Measurements from ENCODE around the gene CCBE1.
"Not testable (repeated sequence)": the region's sequence is repeated elsewhere in the genome, so short reads cannot be mapped to it uniquely, and the experiment has no call there.

Gene CCBE1

DNA sequence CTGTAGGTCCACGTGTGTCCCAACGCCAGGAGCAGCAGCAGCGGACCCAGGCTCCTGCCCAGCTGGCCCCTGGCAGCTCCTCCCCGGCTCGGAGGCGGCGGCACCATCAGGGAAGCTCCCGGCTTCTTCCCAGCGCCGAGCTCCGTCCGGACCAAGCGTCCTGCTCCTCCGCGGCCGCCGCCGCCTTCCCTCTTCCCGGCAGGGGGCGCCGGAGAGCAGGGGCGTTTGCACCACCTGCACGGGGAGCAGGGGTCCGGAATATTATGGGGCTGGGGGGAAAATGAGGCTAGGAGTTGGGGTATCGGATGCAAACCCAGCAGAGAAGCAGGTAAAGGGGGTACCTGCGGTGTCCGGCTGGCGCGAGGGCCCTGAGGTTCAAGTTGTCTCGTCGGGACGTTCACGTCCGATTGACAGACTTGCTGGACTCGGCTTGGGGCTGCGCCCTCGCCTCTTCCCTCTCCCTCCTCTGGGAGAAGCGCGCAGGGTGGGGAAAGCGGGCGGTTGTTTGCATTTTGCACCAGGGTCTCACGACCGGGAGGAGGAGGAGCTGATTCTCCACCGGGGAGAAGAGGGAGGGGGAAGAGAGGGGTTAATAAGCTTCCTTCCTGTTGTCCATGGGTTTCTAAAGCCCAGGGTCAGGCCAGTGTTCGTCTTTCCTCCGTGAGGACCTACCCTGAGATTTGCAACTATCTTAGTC lies at the start of gene CCBE1:
TSS of gene CCBE1 (minus strand) at position 188 of the 697 bp plus-strand sequence.
- peak; percentile 65 for DNase-seq

DNA sequence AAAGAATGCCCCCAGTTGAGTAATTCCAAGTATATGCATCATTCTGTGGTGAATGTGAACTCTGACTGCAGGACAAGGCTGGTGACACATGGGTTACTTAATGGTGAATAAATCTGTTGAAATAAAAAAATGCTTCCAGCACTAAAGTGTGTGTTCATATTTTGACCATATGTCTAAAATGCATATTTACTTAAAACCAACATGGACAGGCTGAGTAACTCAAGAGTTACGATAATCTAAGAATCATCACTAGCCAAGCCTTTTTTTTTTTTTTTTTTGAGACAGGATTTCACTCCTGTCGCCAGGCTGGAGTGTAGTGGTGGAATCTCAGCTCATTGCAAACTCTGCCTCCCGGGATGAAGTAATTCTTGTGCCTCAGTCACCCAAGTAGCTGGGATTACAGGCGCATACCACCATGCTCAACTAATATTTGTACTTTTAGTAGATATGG lies 47.1 kb upstream of the CCBE1 start:
- no peak for DNase-seq

DNA sequence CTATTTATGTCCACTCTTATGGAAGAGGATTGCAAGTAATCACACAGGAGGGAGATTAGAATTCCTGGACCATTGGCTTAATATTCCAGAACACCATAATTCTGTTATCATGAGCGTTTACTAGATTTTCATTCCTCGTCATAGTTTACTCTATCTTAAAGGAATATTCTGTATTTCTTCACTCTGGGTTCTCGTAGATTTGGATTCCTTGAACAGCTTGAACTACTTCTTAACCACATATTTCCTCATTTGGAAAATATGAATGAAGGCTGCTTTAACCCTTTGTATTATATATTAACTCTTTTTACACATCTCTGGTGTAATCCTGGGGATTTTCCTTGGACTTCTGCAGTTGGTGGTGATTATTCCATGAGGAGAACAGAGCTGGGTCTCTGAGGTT lies 46.3 kb upstream of the CCBE1 start:
- DNase-seq = no peak

DNA sequence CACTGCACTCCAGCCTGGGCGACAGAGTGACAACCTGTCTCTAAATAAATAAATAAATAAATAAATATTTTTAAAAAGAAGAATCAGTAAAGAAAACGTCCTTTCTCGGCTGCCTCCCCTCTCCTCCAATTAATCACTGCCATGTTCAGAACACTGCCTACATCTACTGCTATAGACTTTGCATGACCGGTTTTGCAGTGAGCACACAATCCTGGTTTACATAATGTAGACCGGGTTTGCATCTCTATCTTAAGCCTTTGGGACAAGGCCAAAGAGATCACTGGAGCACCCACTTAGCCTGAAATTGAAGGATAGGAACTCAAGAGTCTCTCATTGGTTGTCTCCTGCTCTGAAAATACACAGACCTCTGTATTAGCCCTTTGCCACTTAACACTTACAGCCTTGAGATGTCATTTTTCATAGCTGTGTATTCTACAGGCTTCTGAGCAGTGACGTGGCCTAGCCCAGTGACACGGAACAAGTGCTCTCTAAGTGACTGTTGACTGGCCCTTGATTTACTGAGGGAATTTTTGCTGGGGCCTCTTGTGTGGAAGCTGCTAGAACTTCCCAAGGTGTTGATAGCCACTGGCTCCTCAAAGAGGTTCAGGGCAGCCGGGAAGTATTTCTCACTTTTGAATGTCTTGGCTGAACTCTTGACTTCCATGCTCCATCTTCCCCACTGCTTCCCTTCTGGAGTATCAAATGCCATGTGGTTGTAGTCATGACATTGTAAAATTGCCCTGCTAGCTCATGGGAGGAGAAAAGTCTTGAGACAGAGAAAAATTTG lies 45.3 kb upstream of the CCBE1 start:
- DNase-seq = no peak

DNA sequence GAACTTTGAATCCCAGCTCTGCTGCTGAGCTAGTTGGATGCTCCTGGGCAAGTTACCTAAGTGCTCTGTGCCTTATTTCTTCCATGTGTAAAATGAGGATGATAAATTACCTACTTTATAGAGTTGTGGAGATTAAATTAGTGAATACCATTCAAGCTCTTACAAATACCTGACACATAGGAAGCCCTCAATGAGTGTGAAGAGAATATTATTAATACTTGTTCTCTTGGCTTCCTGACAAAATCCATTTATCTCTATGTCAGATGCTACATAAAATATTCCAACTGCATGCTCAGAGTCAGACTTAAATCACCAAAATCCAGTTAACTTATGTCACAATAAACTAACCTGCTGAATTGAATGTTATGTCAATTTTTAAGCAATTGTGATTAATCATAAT lies 42.9 kb upstream of the CCBE1 start:
- no peak for DNase-seq

DNA sequence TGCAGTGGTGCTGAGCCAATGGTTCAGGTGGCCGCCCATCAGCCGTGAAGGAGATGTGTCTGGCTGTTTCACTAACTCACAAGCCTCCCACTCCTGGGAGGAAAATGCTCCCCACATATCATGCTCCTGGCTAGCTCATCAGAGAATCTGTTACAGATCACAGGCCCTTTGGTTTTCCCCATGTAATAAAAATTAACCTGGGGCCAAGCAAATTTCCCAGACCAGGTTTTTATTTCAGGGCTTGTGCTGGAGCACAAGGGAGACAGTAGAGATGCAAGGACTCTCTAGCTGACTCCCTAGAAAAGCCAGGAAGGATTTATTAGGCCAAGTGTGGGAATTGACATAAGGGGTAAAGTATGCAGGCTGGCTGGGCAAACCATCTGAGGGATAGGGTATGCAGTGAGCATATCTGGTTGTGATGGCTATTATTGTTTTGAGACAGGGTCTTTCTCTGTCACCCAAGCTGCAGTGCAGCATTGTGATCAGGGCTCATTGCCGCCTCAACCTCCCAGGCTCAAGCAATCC lies 40.6 kb upstream of the CCBE1 start:
- no peak for DNase-seq

DNA sequence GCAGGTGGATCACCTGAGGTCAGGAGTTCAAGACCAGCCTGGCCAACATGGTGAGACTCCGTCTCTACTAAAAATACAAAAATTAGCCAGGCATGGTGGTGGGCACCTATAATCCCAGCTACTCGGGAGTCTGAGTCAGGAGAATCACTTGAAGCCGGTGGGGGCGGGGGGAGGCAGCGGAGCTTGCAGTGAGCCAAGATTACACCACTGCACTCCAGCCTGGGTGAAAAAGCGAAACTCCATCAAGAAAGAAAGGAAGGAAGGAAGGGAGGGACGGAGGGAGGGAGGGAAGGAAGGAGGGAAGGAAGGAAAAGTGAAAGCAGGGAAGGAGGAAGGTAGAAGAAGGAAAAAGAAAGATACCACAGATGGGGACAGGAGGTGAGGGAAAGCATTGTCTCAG lies 40.1 kb upstream of the CCBE1 start:
- not testable (repeated sequence) for DNase-seq

DNA sequence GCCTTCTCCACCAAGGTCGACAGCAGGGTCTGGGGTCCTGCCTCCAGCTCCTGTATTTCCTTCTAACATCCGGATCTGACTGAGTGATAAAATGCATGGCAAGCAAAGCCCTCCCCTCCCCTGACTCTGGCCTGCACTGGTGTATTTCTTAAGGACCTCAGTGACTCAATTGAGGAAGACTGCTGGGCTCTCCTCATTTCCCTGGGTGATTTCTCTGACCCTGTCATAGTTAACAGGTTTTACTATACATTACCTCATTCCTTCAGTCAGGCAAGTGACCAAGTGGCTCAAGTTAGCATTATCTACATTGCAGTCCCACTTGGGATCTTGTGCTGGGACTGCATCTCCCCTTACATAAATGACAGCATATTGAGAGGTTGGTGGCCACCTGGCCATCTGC lies 38.8 kb upstream of the CCBE1 start:
- DNase-seq = no peak

DNA sequence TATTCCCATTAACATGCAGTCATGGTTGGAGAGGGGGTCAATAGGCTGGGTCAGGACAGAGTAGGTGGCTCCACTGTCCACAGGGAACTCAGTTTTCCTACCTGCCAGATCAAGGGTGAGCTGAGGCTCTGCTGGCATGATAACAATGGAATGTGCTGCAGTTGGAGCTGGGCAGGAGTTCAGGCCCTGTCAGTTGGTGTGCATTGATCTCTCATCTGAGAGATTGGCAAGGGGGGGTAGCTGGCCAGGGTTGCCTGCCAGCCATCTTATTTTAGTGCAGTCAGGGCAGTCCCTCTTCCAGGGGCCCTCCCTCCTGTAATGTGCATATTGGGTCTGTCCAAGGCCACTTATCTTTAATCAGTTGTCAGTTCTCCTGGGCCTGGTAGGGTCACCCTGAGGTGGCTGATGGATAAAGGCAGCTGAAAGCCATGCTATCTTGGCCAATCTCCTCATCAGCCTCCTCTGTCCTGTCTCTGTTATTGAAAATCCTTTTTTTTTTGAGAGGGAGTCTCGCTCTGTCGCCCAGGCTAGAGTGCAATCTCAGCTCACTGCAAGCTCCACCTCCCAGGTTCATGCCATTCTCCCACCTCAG lies 38.1 kb upstream of the CCBE1 start:
- no peak for DNase-seq

DNA sequence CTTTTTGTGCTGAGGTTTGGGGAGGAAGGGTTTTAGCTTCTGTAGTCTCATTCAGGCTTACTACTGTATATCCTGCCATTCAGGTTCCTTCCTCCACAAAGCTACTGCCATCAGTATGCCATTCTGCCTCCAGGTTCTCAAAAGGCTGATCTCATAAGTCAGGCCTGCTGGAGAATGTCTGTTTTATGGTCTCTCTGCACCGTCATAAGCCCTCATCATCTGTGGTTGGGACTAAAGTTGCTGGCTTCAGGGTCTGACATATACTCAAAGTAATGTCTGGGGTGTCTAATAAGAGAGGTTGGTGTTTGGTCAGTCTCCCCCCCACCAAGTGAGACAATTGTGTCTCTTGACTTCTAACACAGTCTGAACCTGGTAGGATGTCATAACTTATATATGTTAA lies 36.2 kb upstream of the CCBE1 start:
- no peak for DNase-seq

DNA sequence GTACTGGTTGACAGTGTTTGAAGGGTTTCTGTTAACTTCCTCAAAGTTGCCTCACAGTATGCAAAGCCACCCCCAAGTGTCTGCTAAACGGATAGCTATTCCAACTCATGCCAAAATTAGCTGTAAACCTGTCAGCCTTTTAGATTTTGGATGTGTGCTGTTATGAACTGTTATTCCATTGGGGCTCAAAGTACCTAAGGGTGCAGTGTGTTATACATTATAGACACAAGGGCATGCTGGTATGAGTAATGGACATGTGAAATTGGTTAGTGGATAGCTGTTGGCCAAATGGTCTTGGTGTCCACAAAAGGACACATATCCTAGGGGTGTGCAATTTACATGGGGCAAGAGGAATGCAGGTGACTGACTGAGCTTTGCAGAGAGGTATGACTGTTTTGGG lies 33.7 kb upstream of the CCBE1 start:
- DNase-seq = no peak

DNA sequence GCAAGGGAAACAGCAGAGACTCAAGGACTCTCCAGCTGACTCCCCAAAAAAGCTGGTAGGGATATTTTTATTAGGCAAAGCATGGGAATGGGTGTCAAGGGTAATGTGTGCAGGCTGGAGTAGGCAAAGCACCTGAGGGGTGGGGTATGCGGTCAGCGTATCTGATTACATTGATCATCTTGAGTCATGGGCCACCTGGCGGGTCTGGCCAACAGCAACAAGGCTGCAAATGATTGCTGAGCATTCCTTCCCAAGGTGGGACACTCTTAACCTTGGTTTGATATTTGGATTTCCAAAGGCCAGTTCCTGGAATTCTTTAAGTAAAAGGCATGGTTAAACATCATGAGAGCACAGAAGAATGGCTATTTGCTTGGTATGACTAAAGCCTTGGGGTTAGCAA lies 32.6 kb upstream of the CCBE1 start:
- no peak for DNase-seq

DNA sequence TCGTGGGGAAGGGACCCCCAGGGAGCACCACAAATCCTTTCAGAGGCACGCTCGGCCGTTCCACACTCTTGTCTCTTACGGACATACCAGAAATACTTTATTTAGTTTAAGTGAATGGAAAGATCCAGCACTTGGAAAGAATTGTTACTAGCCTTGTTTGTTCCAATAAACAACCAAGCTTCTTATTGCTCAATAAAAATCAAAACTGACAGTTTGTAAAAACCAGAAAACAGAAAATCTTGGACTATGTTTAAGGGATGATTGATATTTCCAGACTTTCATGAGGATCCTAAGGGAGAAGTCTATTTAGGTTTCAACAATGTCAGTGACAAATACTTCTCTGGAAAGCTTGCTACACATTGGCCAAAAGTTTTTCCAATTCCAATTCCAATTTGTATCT lies 31.6 kb upstream of the CCBE1 start:
- DNase-seq = no peak

DNA sequence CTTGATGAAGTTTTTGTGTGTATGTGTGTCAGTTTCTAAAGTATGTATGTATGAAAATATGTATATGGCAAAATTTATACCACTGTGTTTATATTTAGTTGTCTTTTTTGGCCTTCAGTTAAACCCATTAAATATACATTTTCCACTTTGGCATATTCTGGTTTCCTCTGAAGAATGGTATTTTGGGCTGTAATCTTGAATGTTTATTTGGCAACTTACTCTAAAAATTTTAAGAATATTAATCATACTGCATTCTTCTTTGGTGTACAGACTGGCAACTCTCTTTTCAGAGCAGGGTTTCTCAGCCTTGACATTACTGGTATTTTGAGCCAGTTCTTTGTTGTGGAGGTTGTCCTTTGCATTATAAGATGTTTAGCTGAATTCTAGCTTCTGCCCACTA lies 27.9 kb upstream of the CCBE1 start:
- no peak for DNase-seq

DNA sequence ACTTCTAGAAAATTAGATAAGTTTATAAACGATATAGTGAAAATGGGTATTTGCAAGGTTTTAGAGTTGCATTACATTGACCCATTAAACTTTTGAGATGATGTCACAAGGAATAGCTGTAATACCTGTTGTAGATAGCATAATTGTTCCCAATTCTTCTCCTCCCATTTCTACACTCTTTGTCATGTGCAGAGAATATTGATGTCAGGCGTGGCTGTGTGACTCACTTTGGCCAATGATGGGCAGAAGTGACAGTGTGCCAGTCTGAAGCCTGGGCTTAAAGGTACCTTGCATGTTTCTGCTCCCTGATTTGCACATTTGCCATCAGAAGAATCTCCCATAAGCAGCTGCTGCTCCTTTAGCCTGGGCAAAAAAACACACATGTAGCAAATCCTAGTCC lies 26.9 kb upstream of the CCBE1 start:
- DNase-seq = no peak

DNA sequence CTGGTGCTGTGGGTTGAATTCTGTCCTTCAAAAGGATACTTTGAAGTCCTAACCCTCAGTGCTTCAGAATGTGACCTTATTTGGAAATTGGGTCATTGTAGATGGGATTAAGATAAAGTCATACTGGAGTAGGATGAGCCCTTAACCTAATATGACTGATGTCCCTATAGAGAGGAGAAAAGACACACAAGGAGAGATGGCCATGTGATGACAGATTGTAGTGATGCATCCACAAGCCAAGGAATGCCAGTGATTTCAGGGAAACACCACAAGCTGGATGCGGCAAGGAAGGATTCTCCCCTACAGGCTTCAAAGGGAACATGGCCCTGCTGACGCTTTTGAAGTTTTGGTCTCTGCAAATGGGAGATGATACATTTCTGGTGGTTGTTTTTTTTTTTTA lies 24.7 kb upstream of the CCBE1 start:
- DNase-seq = no peak

DNA sequence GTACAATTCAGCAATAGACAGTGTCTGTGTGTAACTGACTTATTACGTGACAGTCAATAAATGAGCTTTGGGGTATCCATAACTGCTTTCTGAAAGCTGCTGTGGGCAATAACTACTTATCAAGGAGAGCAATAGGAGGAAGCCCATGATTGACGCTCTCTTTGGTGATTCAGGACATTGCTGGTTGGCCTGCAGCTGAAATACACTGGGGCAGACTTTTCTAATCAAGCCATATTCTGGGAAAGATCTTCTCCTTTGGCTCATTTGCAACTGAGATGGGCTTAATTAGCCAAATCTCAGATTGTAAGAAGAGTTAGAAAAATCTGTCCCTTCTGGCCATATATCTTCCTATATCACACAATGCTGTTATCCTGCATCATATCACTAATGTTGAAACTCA lies 24.0 kb upstream of the CCBE1 start:
- no peak for DNase-seq

DNA sequence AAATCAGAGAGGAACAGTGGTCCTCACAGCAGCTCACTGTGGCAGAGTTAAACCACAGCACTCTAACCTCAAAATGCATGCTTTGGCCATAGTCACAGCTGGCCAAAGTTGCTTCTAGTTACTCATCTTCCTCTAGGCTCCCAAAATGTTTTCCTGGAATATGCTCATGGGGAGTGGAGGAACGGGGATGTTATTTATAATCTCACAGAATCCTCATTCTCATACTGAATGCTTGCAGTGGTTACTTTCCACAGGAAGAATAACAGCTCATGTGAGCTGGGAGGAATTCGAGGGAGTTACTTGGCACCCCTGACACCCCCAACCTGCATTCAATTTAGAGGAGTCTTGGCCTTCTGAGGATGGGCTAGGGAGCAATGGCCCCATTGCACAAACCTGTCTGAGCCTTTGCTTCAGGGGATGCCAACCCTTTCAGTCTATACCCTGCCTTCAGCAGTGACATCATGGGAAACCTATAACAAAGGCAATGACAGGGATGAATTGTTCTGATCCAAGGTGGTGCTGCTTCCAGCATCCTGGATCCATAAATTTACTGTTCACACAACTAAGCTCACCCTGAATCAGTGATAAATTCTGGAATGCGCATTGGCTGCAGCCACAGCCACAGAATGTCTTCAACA lies 22.4 kb upstream of the CCBE1 start:
- no peak for DNase-seq

DNA sequence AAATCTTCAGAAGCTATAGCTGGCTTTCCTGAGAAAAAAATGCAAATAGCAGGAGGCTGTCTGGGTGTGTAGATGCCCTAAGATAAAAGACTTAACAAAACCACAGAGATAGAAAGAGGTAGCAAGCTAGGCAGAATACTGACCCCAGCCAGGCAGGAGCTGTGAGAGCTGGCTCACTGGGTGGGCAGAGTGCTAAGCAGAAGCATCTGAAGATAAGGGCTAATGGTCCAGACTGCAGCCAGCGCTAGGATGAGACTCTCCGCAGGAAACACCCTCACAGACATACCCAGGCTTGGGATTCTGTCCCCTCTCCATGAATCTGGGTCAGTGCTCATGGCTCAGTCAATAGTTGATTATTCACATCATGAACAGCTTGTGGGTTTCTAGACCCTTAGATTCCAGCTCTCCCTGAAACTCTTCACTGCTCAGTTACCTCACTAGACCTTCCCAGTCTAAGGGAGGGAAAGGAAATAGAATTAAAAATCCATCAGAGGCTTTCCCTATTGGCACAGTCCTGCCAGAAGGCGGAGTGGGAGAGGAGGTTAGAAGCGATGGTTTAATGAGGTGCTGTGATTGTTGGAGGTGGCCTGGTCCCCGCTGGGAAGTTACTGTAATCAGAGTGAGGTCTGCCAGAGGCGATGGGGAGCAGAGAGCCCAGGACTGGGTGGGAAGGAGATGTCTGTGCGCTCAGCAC lies 21.4 kb upstream of the CCBE1 start:
- DNase-seq = no peak

DNA sequence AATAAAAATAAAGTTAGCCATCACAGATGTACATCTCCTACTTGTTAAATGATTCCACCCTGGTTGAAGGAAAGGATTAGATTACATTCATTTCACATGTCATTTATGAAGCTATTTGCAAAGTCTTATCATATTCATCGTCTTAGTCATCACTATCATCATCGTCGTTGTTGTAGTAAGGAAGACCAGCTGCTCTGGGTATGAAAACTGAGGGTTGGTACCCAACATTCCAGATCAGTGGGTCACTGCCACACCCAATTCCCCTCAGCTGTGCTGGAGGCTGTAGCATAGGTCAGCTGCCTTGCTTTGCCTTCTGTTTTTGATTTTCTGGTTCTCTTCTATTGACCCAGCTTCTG lies 20.9 kb upstream of the CCBE1 start:
- no peak for DNase-seq

DNA sequence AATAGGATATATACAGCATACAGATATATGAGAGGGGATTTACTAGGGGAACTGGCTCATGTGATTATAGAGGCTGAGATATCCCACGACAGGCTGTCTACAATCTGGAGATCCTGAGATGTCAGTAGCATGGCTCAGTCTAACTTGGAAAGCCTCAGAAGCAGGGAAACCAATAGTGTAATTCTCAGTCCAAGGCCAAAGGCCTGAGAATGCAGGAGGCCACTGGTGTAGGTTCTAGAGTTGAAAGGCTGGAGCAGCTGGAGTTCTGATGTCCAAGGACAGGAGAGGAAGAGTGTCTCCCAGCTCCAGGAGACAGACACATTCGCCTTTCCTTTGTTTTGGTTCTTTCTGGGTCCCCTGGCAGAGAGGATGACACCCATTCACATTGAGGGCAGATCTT lies 20.1 kb upstream of the CCBE1 start:
- DNase-seq = no peak

DNA sequence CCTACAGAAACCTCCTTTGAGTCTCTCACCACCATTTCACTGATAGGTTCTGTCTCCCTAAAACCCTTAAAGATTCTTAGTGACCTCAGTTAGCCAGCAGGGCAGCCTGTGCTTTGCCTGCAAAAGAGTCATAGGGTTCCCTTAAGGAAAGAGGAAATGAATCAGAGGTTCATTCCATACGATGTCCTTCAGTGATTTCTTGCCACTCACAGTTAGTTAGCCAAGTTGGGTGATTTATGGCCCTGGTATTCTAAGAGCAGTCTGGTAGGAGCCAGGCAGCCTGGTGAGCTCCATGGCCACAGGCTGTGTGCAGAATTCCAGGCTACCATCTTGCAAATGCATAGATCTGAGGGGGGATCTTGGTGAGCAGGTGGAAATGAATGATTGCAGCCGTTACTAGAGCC lies 18.7 kb upstream of the CCBE1 start:
- DNase-seq = no peak

DNA sequence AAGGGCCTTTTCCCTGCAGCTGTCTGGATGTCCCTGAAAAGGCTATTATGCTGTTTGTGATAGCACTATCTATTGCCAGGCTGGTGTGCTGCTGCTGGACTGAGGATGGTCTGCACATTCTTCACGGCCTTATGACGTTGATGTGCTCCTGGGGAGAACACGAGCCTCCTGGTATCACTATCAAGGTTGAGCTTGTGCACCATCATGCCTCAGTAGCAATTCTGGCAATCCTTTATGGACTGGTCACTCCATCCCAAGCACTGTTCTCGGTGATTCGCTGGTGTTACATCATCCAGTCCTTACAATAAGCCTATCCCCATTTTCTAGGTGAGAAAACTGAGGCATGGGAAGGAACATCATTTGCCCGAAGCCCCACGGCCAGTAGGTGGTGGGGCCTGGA lies 18.2 kb upstream of the CCBE1 start:
- no peak for DNase-seq

All from activated CD8-positive, alpha-beta memory T cell treated with anti-CD3 and anti-CD28 coated beads for 24 hours (primary cell).